ENCODE results near the gene KRTAP1-5.
"Not testable (repeated sequence)": the region's sequence is repeated elsewhere in the genome, so short reads cannot be mapped to it uniquely, and the experiment has no call there.

KRTAP1-5 gene

DNA sequence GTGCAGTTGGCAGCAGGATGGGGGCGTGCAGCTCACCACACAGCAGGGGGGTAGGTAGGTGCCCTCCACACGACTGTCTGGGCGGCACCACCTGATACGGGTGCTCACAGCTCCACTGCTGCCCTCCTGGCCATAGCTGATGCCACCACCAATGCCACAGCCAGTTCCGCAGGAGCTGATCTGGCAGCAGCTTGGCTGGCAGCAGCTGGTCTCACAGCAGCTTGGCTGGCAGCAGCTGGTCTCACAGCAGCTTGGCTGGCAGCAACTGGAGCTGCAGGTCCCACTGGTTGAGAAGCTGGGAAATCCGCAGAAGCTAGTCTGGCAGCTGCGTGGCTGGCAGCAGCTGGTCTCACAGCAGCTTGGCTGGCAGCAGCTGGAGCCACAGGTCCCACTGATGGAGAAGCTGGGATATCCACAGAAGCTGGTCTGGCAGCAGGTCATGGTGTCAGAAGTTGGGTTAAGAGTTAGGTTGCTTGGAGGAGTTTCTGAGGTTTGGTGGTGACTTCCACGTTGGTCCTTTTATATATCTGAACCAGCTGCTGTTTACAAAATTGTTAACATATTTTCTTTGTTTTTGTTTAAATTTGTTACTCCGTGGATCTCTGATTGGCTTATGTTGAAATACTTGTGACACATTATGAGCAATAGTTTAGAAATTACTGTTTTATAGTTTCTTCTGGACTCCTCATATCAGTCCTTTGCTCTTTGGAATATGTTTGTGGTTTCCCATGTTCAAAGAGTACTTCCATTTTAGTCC lies at the start of gene KRTAP1-5:
Gene KRTAP1-5 (minus strand): TSS at position 494 of the 757 bp plus-strand sequence. CDS start 53 bp downstream, at position 441.
- DNase-seq, result peak in 2 of 10 donors; percentile 59 to 80
- intact Hi-C loops (cut with DNase I), result no loop called here

- intact Hi-C loops (cut with DNase I), result no loop called here
These were observed 49.8 kb upstream of the KRTAP1-5 start for GRCh38 chr17:41076788-41077187.

DNA sequence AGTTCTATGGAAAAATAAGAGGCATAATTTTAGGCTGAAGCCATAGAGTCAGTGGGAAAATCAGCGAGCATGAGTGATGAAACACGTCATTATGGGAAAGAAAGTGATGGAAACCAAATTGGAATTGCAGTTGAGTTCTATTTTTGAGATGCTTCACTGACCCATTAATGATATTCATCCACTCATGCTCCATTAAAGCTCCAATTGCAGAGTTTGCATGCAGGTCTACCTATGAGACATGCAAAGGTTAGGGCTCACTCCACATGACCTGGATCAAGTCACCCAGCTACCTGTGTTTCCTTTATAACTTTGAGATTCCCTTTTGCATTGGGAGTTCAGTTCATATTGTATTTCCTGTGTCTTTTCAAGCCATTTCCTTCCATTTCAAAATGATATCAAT lies 46.7 kb upstream of the KRTAP1-5 start:
- DNase-seq, result no peak
- intact Hi-C loops (cut with DNase I), result no loop called here

More at GRCh38 chr17:41076788-41077187, 49.8 kb upstream of the KRTAP1-5 start:
- no peak for DNase-seq

DNA sequence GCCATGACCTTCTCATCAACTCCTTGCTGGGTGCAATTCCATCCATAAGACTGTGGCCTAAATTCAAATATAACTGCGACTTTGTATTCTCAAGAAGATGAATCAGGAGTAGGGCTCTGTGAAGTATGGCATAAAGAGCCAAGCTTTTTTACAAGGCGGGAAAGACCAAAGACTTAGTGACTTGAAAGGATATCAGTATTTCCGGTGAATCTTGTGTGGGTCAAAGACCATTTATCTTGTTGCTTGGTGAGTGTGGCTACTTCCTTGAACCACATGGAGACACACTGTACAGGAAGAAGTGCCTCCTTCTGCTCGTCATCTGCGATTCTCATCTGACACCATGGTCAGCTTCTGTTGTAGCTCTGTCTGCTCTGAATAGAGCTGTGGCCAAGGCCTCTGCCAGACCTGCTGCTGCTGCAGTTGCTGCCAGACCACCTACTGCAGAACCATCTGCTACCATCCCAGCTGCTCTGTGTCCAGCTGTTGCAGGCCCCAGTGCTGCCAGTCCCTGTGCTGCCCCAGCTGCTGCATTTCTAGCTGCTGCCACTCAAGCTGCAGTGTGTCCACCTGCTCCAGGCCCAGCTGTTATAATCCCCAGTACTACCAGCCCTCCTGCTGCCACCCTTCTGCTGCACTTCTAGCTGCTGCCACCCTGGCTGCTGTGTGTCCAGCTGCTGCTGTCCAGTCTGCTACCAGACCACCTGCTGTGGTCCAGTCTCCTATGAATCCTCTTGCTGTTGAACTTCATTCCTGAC lies 44.8 kb upstream of the KRTAP1-5 start:
- intact Hi-C loops (cut with DNase I), result no loop called here
- no peak for DNase-seq

- no peak for DNase-seq
- intact Hi-C loops (cut with DNase I), result no loop called here
These were observed 42.0 kb upstream of the KRTAP1-5 start for GRCh38 chr17:41069031-41069430.

GRCh38 chr17:41067281-41067680 lies 40.3 kb upstream of the KRTAP1-5 start:
- DNase-seq, result no peak
- intact Hi-C loops (cut with DNase I), result no loop called here

- intact Hi-C loops (cut with DNase I), result no loop called here
- DNase-seq, result no peak
These were observed 39.0 kb upstream of the KRTAP1-5 start, which contains the start of gene KRTAP2-4 for GRCh38 chr17:41065829-41066624. Gene KRTAP2-4 (minus strand): TSS chr17:41065879. CDS start chr17:41065845, 34 bp downstream.

DNA sequence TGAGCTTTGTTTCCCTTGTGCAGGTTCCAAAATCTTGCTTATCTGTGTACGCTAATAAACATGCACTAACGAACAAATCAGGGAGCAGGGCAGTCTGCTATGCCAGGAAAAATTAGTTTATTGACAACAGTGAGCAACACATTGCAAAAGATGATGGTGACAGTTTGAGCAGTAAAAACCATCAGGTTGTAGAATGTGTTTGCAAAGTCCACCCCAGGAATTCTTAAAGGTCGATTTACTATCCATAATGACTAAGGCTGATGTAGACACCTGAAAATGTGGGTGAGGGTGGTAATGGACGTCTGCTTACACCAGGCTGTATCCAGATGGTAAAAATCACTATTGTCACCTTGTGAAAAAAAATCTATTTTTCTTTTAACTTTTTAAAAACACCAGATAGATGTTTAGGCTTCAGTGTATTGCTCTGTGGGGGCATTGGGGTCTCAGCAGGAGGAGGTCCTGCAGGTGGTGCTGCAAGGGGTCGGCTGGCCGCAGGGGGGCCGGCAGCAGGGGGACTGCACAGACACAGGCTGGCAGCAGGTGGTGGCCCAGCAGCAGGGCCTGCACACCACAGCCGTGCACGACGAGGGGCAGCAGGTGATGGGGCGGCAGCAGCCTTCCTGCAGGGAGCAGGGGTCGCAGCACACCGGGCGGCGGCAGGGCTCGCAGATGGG lies 38.1 kb upstream of the KRTAP1-5 start:
- intact Hi-C loops (cut with DNase I); DNase-seq: not testable (repeated sequence)

- DNase-seq, result no peak
- intact Hi-C loops (cut with DNase I), result no loop called here
These were observed 37.3 kb upstream of the KRTAP1-5 start for GRCh38 chr17:41064301-41064700.

DNA sequence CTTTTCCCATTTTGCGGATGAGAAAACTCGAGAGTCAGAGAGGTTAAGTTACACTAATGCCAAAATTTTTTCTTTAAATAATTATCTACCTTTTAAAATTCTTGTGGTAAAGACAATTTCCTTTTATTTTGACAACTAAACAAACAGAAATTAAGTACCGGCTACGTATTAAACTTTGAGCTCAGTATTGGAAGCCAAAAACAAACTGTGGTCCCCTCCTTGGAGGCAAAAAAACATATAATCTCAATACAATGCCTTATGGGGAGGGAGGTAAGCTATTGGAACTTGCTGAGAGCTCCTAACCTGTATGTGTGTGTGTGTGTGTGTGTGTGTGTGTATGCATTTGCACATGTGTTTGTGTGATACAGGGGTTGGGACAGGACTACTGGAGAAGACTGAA lies 36.4 kb upstream of the KRTAP1-5 start:
- no peak for DNase-seq
- intact Hi-C loops (cut with DNase I), result no loop called here

DNA sequence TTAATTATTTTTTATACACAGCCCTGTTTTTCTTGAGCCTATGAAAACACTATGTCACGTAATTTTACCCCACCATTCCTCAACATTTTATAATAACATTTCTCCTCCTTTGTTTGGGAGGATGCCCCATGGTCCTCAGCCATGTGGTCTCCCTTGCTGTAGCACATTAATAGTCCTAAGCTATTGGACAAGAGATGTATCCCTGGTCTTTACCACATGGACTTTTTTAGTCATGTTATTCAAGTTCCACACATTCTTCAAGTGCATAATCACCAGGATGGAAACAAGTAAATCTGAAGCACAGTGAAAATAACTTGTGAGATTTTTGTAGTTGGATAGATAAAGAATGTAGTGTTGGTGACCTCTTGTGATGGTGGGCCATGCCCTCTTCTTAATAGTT lies 35.0 kb upstream of the KRTAP1-5 start:
- intact Hi-C loops (cut with DNase I), result no loop called here
- DNase-seq, result no peak

DNA sequence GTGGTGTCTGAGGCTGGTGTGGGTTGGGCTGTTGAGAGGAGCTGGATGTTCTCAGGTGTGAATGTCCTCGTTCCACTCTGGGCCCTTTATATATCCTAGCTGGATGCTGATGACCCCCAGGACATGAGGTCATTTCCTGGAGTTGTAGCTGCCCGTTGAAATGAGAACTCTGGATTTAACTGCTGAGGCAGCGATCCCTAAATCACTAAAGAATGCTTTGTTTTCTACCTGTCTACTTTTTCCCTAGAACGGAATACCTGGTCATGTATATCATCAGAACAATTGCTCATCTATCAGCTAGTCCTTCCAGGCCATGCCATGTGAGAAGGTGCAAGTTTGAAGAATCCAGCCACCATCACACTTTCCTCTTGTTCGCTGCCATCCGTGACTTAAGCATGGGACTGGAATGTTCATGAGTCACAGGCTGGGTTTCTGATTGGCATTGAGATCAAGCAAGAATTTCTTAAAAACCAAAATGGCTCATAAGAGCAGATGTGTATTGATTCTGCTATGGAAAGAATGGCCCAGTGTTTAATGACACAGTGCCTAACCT lies 33.1 kb upstream of the KRTAP1-5 start, which contains the start of gene KRTAP2-3:
Gene KRTAP2-3 (minus strand): TSS at position 63 of the 553 bp plus-strand sequence. CDS start 64 bp downstream, outside the sequence.
- intact Hi-C loops (cut with DNase I), result no loop called here
- no peak for DNase-seq

GRCh38 chr17:41059276-41060051 lies 32.5 kb upstream of the KRTAP1-5 start:
- not testable (repeated sequence) for DNase-seq

DNA sequence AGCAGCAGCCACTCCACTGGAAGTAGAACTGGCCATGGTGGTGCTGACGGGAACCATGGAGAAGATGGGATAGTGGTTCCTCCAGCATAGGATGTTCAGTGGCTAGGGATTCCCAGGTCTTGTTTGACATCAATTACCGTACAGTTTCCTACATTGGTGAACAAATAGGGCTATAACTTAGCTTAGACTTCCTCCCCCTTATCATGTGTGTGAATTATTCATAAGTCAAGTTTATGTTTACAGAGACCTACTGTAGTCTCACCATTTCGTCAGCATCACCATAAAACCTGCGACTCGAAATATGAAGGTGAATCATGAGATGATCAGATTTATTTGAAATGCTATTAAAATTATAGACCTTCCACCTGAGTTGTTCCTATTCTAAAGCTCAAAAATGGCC lies 31.7 kb upstream of the KRTAP1-5 start:
- intact Hi-C loops (cut with DNase I), result no loop called here

More at GRCh38 chr17:41059276-41060051, 32.5 kb upstream of the KRTAP1-5 start:
- intact Hi-C loops (cut with DNase I), result not testable (repeated sequence)

GRCh38 chr17:41057547-41057946 lies 30.5 kb upstream of the KRTAP1-5 start:
- DNase-seq, result no peak
- intact Hi-C loops (cut with DNase I), result no loop called here

More for the DNA sequence above, 31.7 kb upstream of the KRTAP1-5 start:
- no peak for DNase-seq

- DNase-seq; intact Hi-C loops (cut with DNase I): not testable (repeated sequence)
These were observed 28.1 kb upstream of the KRTAP1-5 start, which contains the start of gene KRTAP2-2 for GRCh38 chr17:41055130-41055529. Gene KRTAP2-2 (minus strand): TSS chr17:41055230. CDS start chr17:41055211, 19 bp downstream.

DNA sequence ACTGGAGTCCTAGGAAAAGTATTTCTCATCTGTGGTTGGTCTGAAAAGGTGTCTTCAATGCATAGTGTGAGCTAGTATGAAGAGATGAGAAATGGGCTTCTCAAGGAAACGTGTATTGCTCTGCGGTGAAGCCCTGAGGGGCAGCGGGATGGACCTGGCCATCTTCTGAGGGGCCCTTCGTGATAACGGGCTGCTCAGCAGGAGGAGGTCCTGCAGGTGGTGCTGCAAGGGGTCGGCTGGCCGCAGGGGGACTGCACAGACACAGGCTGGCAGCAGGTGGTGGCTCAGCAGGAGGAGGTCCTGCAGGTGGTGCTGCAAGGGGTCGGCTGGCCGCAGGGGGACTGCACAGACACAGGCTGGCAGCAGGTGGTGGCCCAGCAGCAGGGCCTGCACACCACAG lies 27.5 kb upstream of the KRTAP1-5 start:
- intact Hi-C loops (cut with DNase I), result not testable (repeated sequence)
- peak in 1 of 10 donors; percentile 61 for DNase-seq

GRCh38 chr17:41054025-41054424 lies 27.0 kb upstream of the KRTAP1-5 start:
- intact Hi-C loops (cut with DNase I), result no loop called here
- DNase-seq, result no peak

DNA sequence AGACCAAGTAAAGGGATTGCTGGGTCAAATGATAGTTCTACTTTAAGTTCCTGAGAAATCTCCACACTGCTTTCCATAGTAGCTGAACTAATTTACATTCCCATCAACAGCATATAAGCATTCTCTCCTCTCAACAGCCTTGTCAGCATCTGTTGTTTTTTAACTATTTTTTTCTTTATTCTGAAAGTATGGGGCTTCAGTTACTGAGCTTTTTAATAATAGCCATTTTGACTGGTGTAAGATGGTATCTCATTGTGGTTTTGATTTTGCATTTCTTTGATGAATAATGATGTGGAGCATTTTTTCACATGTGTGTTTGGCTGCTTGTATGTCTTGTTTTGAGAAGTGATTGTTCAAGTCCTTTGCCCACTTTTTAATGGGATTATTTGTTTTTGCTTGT lies 25.6 kb upstream of the KRTAP1-5 start:
- intact Hi-C loops (cut with DNase I), result no loop called here
- no peak for DNase-seq
